SK-N-MC (cell line): ENCODE data around the gene MYO1F.

Source experiments
- EZH2 ChIP-seq: fragments of 200-600 bp; sonication (generic); IDR thresholded peaks from one replicate; pipeline ENCODE4 v1.6.1; 2017; ENCODE audit warnings: antibody characterized with exemption
- FOXP2 ChIP-seq: optimal IDR thresholded peaks from 2 replicates; pipeline ENCODE3; 2011; ENCODE audit warnings: mild to moderate bottlenecking, moderate library complexity; ENCODE audit not compliant: insufficient read depth; ENCODE audit errors: extremely low read length, control extremely low read depth
- POLR2AphosphoS5 ChIP-seq: IDR thresholded peaks from 2 replicates; pipeline ENCODE4 v1.6.1; 2012; ENCODE audit warnings: mild to moderate bottlenecking, low read depth, low read length, borderline replicate concordance

DNA sequence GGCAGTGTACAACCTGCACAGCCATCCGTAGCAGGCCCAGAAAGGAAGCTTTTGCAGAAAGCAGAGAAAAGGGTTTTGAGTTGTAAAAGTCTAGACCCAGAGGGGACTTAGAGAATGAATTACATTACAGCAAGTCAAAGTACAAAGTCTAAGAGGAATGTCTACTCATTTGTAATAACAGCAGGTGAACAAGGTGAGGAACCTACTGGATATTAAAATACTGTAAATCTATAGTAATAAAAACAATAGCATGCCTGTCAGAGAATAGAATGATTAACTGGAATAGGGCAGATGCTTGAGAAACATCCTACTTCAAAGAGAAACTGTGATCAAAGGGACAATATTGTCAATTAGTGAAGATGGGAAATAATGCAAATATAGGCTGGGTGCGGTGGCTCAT, 45.0 kb downstream of the MYO1F start:
- TF ChIP-seq POLR2AphosphoS5, result no peak
- TF ChIP-seq EZH2, result no peak
- no peak for TF ChIP-seq FOXP2
